H7 (cell line): ENCODE measurements around the gene PUM1. TPM values are rescaled to one million over a fixed set of nuclear protein-coding genes. Genes with fewer than 3 reads are reported as not detected.

Source experiments
- DNase-seq: peaks from one replicate; pipeline ENCODE4 v3.0.0; 2012
- H3K27me3 ChIP-seq: 2 replicates; pipeline ENCODE4 v1.6.0; 2011; ENCODE audit warnings: mild to moderate bottlenecking, low read length; ENCODE audit not compliant: control insufficient read depth, insufficient read depth
- H3K36me3 ChIP-seq: replicated peaks from 2 replicates; pipeline ENCODE4 v1.5.1; 2011; ENCODE audit warnings: low read length; ENCODE audit not compliant: control insufficient read depth, insufficient read depth
- H3K4me3 ChIP-seq: 2 replicates; pipeline ENCODE4 v1.5.1; 2011; ENCODE audit warnings: low read depth, mild to moderate bottlenecking, control low read depth, low read length, moderate library complexity; ENCODE audit not compliant: insufficient read depth
- total RNA-seq: library from RNA; depleted of rRNA; stranded (reverse); fragments of >200 nt; shearing (Covaris generic); gene quantifications from 2 replicates; pipeline ENCODE4 v1.2.3, GENCODE V29; 2014

Gene PUM1
- total RNA-seq, 1 experiment from 2014 or later, result 105 TPM

DNA sequence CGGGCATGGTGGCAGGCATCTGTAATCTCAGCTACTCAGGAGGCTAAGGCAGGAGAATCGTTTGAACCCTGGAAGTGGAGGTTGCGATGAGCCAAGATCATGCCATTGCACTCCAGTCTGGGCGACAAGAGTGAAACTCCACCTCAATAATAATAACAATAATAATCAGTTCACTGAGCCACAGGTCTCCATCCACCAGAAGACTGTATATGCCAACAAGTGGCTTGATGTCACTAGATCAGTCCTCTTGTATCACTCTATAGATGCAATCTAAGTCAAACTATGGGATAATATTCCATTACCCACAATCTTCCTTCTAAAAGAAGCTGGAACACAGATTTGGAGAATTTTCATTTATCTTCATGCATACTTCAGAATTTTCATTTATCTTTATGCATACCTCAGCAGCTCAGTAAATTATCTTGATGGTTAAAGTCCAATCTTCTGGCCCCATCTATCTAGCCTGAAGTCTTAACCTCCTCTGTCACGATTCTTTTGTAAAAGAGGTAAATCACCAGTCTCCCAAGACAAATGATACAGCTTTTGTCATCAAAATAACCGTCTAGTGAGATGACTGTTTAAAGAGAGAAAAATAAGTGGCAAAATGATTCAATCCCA lies 61.8 kb downstream of the PUM1 start:
- Histone ChIP-seq H3K27me3 (no peaks in the 10 kb centered on the region), H3K4me3 (no peak overlapping the region), H3K36me3 (peaks cover 9% of the 10 kb centered on the region)
- no peak for DNase-seq

DNA sequence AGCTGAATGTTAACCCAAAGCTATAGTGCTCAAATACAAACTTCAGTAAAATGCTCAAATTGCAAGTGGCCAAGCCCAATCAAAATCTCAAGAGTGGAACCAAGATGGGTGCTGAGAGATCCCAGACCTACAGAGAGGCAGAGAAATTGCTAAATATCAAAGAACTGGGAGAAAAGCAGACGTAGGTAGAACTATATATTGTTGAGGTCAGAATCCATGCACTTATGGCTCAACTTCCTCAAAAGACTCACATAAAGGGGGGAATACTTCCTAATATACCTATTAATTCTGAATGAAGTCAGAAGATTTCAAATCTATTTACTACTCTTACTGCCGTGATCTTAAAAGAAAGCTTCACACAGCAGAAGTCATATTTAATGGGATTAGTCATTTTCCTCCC lies 65.2 kb downstream of the PUM1 start:
- no peak for DNase-seq
- Histone ChIP-seq H3K36me3 (peaks cover 6% of the 10 kb centered on the region; the same call in 1 of the 2 replicates), H3K27me3 (no peaks in the 10 kb centered on the region), H3K4me3 (no peak overlapping the region)

DNA sequence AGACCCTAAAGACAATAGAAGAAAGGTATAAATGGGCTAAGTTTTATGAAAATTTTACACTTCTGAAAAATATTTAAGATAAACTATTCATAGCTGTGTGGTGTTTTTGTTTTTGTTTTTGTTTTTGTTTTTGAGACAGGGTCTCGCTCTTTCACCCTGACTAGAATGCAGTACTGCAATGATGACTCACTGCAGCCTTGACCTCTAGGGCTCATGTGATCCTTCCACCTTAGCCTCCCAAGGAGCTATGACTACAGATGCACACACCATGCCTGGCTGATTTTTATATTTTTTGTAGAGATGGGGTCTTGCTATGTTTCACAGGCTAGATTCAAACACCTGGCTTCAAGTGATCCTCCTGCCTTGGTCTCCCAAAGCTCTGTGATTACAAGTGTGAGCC lies 66.6 kb downstream of the PUM1 start:
- no peak overlapping the region for H3K4me3 ChIP-seq
- DNase-seq, result no peak
- H3K27me3 ChIP-seq, result no peaks in the 10 kb centered on the region
- H3K36me3 ChIP-seq, result peaks cover 4% of the 10 kb centered on the region; the same call in 1 of the 2 replicates

DNA sequence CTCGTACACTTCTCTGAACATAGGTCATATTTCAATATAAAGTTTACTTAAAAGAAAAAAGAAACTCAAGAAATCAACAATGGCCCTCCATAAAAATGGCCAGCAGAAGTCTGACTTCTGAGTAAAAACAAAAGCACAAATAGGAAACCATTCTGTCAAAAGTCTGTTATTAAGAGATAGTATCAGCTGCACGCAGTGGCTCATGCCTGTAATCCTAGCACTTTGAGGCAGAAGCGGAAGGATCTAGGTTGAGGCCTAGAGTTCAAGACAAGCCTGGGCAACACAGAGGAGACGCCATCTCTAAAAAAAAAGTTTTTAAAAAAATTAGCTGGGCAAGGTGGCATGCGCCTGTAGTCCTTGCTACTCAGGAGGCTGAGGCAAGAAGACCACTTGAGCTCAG lies 67.3 kb downstream of the PUM1 start:
- Histone ChIP-seq H3K27me3 (no peaks in the 10 kb centered on the region), H3K4me3 (no peak overlapping the region), H3K36me3 (peaks cover 4% of the 10 kb centered on the region; the same call in 1 of the 2 replicates)
- DNase-seq, result no peak

DNA sequence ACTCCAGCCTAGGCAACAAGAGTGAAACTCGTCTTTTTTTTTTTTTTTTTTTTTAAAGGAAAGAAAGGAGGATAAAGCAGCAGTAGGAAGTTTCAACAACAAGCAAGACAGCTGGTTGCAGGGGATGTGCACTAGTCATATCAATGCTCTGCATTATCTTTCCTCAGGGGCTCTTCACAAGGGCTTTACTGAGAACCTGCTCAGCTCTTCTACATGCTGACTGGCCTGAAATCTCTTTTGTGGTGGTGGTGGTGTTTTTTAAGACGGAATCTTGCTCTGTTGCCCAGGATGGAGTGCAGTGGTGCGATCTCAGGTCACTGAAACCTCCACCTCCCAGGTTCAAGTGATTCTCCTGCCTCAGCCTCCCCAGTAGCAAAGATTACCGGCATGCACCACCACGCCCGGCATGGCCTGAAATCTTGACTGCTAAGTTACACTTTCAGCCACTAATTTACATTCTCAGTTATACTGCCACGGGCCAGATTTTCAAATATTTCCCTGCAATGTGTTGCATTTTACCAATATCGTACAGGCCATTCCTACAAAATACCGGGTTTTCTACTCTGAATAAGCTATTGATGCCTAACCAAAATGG lies 68.0 kb downstream of the PUM1 start:
- Histone ChIP-seq H3K4me3 (no peak overlapping the region), H3K27me3 (no peaks in the 10 kb centered on the region), H3K36me3 (peaks cover 2% of the 10 kb centered on the region; the same call in 1 of the 2 replicates)
- DNase-seq, result no peak

DNA sequence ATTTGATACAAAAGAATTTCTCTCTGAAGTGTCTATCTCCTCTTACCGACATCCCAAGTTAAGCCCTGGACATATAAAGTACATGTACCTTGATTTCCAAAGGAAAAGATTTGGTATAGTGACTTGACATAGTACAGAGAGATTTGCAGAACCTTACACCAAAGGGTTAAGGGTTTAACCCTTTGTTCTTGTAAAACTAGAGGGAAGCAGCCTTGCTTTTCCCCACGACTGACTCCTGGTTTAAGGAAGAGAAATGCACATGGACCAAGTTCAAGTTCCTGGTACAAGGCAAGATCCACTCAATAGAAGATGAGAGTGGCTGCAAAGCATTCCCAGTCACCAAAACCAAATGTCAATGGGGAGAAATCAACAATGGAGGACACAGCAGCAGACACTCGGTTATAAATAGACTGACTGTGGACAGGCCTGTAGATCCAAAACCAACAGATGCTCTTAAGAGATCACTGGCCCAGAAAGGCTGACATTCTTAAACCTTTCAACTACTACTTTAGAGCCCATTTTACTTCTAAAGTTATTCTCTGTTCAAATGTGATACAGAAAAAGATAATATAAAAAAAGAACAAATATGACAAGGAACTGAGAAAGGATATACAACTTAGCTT lies 69.4 kb downstream of the PUM1 start:
- DNase-seq, result no peak
- Histone ChIP-seq H3K36me3 (peaks cover 5% of the 10 kb centered on the region), H3K27me3 (no peaks in the 10 kb centered on the region), H3K4me3 (no peak overlapping the region)

DNA sequence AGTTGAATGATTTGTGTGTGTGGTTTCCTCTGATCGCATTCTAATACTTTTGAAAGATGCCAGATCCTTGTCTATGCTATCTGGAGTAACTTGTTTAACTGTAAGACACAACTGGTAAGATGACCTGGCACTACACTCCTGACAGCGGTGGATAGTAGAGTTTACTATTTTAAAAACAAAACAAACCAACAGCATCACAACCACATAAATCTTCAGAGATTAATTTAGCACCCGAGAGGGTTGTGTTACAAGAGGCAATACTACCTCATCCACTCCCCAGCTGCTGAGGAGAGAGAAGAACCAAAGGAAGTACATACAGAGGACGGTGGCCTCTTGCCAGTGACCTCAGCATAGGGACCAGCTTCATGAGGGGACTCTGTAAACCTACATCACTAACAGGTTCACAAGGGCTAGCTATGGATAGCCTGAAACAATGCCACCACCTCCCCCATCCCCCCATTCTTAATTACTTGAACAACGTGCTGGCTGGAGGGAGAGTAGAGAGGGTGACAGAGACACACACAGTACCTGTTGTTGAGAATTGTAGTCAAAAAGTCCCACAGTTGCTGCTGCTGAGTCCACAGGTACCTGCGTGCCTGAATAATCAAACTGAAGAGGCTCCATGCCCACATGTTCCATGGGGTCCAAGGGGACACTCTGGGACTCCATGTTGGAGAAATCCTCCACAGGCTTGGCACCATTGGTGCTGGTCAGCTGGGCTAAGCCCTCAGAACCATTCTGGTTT lies 73.5 kb downstream of the PUM1 start:
- DNase-seq, result no peak
- H3K4me3 ChIP-seq, result no peak overlapping the region
- H3K27me3 ChIP-seq, result no peaks in the 10 kb centered on the region
- peaks cover 5% of the 10 kb centered on the region for H3K36me3 ChIP-seq

DNA sequence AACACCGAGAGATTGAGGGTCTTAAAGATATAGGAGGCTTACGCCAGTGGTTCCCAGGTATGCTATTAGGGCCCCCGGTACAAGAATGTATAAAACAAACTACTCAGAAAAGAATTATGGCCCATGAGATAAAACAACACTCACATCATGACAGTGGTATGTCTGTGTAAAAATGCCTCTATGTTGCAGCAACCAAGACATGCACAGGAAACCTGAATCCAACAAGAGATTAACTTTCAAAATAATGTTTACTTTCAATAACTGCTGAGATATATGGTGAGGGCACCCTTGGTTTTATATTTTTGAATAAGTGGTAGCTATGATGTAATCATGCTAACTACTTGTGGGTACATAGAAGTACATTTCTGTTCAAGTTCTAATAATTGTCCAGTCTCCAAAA lies 74.9 kb downstream of the PUM1 start:
- DNase-seq, result no peak
- Histone ChIP-seq H3K36me3 (peaks cover 3% of the 10 kb centered on the region), H3K4me3 (no peak overlapping the region), H3K27me3 (no peaks in the 10 kb centered on the region)

DNA sequence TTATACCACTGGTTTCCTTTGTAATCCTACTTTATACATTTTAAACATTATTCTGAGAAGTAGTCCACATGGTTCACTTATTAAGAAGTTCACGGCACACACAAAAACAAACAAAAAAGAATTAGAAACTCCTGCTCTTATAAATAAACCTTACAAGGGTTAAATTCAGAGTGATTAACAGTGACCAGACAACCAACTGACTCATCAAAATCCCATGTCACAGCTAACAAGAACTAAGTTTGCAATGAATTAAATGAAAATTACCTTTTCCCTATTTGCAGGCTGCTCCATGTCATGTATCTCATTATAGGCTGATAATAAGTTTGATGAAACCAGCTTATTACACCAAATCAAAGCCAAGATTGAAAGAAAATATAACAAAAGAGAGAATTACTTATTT lies 77.5 kb downstream of the PUM1 start:
- Histone ChIP-seq H3K36me3 (peaks cover 3% of the 10 kb centered on the region), H3K27me3 (no peaks in the 10 kb centered on the region), H3K4me3 (no peak overlapping the region)
- DNase-seq, result no peak

DNA sequence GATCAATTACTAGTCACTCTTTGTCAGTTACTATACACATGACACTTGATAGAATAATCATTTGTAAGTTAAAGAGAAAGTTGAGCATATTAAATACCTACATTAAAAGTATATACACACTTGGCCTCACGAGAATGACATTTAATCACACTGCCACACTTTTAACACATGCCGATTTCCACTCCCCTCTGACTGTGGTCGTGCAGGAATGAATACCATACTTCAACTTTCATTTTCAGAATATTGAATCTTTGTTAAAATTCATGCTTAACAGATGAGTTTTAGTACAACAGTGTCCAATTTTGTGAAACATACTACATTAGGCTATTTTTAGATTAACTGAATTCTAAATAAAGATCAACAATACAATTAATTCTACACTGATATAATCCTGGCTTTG lies 78.8 kb downstream of the PUM1 start:
- Histone ChIP-seq H3K4me3 (no peak overlapping the region), H3K27me3 (no peaks in the 10 kb centered on the region), H3K36me3 (no peaks in the 10 kb centered on the region; the same call in 1 of the 2 replicates)
- DNase-seq, result no peak

DNA sequence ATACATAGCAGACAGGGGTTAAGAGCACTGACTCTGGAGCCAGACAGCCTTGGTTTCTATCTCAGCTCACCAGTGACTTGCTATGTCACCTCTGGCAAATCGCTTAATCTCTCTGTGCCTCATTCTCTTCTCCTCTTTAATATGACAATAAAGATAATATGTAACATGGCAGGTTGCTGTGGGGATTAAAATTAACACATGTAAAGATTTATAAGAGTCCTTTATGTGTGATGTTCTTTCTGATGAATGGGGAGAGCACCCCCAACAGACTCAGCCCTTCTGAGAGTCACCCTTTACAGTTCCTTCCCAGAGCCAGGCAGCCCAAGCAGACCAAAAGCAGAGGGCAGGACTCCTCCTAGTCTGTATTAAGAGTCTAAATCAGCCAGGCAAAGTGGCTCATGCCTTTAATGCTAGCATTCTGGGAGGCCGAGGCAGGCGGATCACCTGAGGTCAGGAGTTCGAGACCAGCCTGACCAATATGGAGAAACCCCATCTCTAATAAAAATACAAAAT lies 80.5 kb downstream of the PUM1 start:
- H3K36me3 ChIP-seq, result peaks cover 2% of the 10 kb centered on the region

DNA sequence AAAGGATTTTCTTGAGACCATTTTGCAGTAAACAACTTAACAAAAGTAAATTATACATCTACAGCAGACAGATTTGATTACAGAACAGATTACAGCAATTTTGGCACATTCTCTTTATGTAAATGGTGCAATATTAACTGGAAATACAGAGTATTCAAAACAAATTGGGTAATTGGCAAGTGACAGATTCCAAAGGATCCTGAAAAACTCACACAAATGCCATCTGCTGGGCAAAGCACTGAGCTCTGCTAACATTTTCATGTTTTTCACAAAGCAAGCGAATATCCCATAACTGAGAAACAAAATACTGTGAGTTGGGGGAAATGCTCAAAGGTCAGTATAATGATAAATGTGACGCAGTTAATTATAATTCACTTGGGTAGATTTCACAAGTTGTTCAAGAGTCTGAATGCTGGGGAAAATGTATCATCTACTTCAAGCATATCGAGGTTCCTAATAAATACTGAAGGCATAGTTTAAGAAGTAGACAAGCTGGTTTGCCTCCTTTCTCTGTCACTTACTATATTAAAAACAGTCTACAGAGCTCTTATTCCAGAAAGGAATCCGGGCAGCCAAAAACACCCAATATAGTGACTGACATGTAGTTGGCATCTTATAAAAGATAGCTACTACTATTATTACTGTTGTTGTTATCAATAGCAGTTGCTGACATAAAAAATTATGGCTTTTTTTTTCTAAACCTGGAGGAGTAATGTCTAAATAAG lies 81.2 kb downstream of the PUM1 start:
- DNase-seq, result no peak
- no peak overlapping the region for H3K4me3 ChIP-seq
- H3K36me3 ChIP-seq, result peaks cover 7% of the 10 kb centered on the region
- H3K27me3 ChIP-seq, result no peaks in the 10 kb centered on the region

More for the DNA sequence above, 80.5 kb downstream of the PUM1 start:
- no peak for DNase-seq
- H3K27me3 ChIP-seq, result no peaks in the 10 kb centered on the region
- no peak overlapping the region for H3K4me3 ChIP-seq

DNA sequence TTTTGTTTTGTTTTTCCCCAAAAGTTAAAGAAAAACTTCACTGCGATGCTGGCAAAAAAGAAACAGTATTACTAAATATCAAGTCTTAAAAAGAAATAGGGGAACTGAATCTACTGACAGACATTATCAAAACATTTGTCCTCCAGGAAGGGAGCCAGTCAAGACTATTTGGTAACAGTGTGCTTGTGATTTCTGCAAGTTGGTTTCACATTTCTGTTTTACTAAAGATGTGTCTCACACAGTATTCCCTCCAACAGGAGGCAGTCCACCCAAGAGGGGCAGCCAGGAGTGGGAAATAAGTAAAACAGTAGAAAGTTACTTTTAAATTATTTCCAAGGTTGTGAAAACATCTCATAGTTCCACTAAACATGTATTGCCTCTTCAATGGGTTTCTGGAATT lies 82.6 kb downstream of the PUM1 start:
- no peaks in the 10 kb centered on the region for H3K27me3 ChIP-seq
- DNase-seq, result no peak
- no peak overlapping the region for H3K4me3 ChIP-seq
- H3K36me3 ChIP-seq, result peaks cover 10% of the 10 kb centered on the region

DNA sequence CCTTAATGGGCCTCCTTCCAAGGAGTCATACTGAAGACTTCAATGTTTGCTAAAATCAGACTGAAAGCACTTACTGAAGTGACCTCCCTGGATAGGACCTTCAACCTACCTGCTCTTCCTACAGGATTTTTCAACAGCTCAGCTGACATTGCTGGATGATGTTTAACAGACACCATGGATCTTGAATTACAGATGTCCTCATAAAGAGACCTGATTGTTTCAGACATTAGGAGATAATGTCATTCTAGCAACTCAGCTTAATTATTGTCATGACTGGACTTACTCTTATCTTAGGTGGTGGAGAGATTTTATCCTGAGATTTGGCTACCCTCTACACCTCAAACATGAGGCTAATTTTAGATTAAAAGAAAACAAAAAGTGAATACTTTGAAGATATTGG lies 83.1 kb downstream of the PUM1 start:
- Histone ChIP-seq H3K4me3 (no peak overlapping the region), H3K36me3 (peaks cover 10% of the 10 kb centered on the region), H3K27me3 (no peaks in the 10 kb centered on the region)
- DNase-seq, result no peak
